ENCODE measurements around the gene TMEM18. TPM values are rescaled to one million over a fixed set of nuclear protein-coding genes. Genes with fewer than 3 reads are reported as not detected.
A peak's percentile ranks its signal among the peaks of the same experiment; 100 is the strongest.

TMEM18 gene
- total and polyA plus RNA-seq, 8 donors, result 11.9 to 20.3 (median 15.1) TPM

GRCh38 chr2:641872-642815 is 35.1 kb downstream of the TMEM18 start:
- Histone ChIP-seq H3K27me3 (no peaks in the 10 kb centered on the region), H3K4me1 (no peaks in the 10 kb centered on the region), H3K27ac (no peak overlapping the region), H3K4me3 (no peak overlapping the region), H3K36me3 (no peaks in the 10 kb centered on the region), H3K9me3 (no peaks in the 10 kb centered on the region)
- TF ChIP-seq, protein P1, sequence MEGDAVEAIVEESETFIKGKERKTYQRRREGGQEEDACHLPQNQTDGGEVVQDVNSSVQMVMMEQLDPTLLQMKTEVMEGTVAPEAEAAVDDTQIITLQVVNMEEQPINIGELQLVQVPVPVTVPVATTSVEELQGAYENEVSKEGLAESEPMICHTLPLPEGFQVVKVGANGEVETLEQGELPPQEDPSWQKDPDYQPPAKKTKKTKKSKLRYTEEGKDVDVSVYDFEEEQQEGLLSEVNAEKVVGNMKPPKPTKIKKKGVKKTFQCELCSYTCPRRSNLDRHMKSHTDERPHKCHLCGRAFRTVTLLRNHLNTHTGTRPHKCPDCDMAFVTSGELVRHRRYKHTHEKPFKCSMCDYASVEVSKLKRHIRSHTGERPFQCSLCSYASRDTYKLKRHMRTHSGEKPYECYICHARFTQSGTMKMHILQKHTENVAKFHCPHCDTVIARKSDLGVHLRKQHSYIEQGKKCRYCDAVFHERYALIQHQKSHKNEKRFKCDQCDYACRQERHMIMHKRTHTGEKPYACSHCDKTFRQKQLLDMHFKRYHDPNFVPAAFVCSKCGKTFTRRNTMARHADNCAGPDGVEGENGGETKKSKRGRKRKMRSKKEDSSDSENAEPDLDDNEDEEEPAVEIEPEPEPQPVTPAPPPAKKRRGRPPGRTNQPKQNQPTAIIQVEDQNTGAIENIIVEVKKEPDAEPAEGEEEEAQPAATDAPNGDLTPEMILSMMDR (IDR thresholded peaks at IDR 0.05), result no peak
- DNase-seq, result peak in 1 of 6 donors; percentile 1
- no peak for ATAC-seq
- no peak for FAIRE-seq
- intact Hi-C loops (cut with DNase I), result no loop called here
- WGBS, 2 donors, result 74 to 88% methylated on average over 35 of the region's 35 CpGs

DNA sequence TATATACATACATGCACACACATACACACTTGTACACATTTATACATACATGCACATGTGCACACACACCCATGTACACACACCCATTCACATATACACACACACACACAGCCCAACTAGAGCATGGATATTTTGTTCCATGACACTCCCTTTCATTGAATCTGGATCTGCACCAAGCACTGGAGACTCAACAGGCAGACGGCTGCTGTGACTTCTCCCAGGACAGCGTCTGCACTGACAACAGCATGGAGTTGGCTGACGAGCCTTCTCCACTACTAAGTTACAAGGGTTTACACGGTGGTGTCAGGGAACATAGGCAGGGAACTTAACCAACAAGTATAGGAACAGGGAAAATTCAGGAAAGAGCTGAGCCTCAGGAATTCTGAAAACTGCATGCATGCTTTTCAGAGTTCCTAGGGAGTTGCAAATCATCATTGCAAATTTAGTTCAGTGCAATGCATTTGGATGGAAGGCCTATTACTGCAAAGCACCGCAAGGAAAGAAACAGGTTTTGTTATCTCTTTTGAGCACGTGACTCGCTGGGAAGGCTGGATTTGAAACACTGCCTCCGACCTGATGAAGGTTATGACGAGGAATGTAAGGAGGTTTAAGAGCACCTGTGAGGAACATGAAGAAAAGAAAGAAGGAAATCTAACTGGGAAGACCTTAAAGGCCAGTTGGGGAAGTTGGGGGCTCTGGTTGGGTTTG is 35.9 kb downstream of the TMEM18 start:
- Histone ChIP-seq H3K4me1 (peaks cover 0 to 6% (median 0%) of the 10 kb centered on the region in 3 donors), H3K36me3 (no peaks in the 10 kb centered on the region), H3K9me3 (no peaks in the 10 kb centered on the region), H3K27ac (no peak overlapping the region), H3K27me3 (no peaks in the 10 kb centered on the region), H3K4me3 (no peak overlapping the region)
- intact Hi-C loops (cut with DNase I), result no loop called here
- 21 to 22% methylated on average over 9 of the region's 9 CpGs for WGBS, 2 donors
- no peak for ATAC-seq
- TF ChIP-seq, protein P1 (IDR thresholded peaks at IDR 0.05), result no peak
- peak in 1 of 6 donors; percentile 4 for DNase-seq
- FAIRE-seq, result no peak

DNA sequence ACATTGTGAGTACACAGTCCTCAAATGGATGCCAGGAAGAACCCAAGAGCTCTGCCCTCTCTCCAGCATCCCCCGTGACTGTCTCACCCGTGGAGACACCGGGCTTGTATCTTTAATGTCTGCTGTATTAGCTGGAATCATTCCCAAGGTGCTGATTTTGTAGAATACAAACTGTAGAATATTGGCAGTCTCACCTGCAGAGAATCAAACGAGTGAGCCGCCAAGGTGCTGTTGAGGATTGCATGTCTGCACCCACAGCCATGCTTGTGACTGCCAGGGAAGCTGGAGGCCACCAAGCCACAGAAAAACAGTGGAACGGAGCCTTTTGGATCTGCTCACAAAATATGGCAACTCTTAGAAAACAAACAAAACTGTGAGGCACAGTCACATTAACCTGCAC is 37.5 kb downstream of the TMEM18 start:
- TF ChIP-seq, protein P1 (IDR thresholded peaks at IDR 0.05), result no peak
- Histone ChIP-seq H3K27ac (no peak overlapping the region), H3K4me3 (no peak overlapping the region), H3K36me3 (no peaks in the 10 kb centered on the region), H3K27me3 (no peaks in the 10 kb centered on the region), H3K9me3 (no peaks in the 10 kb centered on the region), H3K4me1 (peaks cover 0 to 6% (median 0%) of the 10 kb centered on the region in 3 donors)
- WGBS, 2 donors, result 68 to 78% methylated on average over 6 of the region's 6 CpGs
- DNase-seq (no peak), FAIRE-seq (no peak), ATAC-seq (no peak)
- intact Hi-C loops (cut with DNase I), result no loop called here

- FAIRE-seq (no peak), ATAC-seq (no peak), DNase-seq (no peak)
- TF ChIP-seq, protein P1 (IDR thresholded peaks at IDR 0.05), result no peak
- no peaks in the 10 kb centered on the region for H3K9me3 ChIP-seq
- H3K27ac ChIP-seq, result no peak overlapping the region
- H3K36me3 ChIP-seq, result no peaks in the 10 kb centered on the region
- intact Hi-C loops (cut with DNase I), result no loop called here
- 44 to 66% methylated on average over 7 of the region's 7 CpGs for WGBS, 2 donors
- H3K4me3 ChIP-seq, result no peak overlapping the region
- peaks cover 0 to 6% (median 0%) of the 10 kb centered on the region in 3 donors for H3K4me1 ChIP-seq
- no peaks in the 10 kb centered on the region for H3K27me3 ChIP-seq
Measured at GRCh38 chr2:637804-638203, 39.4 kb downstream of the TMEM18 start.
